Measurements from ENCODE around the gene GPR84.

The GPR84 gene

GRCh38 chr12:54364413-54364812, at the start of gene GPR84:
GPR84 (minus strand) TSS chr12:54364486; CDS start chr12:54363851, 635 bp downstream.
- no peak for DNase-seq (ENCODE audit: extremely low read depth in 1 of 2, low read depth in 1 of 2)

GRCh38 chr12:54413284-54414190, 49.3 kb upstream of the GPR84 start:
- DNase-seq (ENCODE audit: extremely low read depth in 1 of 2, low read depth in 1 of 2): peak; percentile 63 to 77

DNA sequence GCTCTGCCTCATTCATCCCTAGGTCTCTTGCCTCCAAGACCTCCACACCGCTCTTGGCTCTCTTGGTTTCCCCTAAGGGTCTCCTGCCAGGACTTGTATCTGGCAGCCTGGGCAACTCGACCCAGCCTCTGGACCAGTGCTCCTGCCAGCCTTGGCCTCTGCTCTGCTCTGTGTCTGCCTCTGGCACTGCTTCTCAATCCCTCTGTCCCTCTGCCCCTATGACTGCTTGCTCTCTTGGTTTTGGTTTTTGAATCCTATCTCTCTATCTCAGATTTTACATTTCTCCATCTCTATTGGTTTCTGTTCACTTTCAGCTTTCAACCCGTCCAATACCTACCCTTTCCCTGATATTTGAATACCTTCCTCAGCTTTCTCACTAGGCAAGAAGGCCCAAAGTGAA, 48.5 kb upstream of the GPR84 start:
- DNase-seq (ENCODE audit: extremely low read depth in 1 of 2, low read depth in 1 of 2): no peak

DNA sequence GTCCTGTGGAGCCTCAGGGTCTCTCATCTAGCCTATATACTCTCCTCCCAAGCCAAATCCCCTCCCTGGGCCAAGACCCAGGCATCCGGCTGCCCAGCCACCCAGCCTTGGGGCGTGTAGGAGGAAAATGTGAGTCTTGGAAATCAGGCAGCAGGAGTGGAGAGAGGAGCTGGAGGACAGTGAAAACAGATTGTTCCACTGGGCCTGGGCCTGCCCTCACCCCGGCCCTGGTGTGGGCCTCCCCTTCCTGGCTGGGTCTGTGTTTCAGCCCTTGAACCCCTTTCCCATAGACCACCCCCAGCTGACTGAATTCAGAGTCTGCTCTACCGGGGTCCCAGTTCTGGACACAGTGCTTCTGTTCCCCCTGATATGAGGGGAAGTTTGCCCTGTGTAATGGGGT, 48.1 kb upstream of the GPR84 start:
- DNase-seq (ENCODE audit: extremely low read depth in 1 of 2, low read depth in 1 of 2): no peak

GRCh38 chr12:54411391-54412241, 47.3 kb upstream of the GPR84 start:
- no peak for DNase-seq (ENCODE audit: extremely low read depth in 1 of 2, low read depth in 1 of 2)

GRCh38 chr12:54409267-54409666, 45.0 kb upstream of the GPR84 start:
- no peak for DNase-seq (ENCODE audit: extremely low read depth in 1 of 2, low read depth in 1 of 2)

- DNase-seq (ENCODE audit: extremely low read depth in 1 of 2, low read depth in 1 of 2): no peak
Observed at GRCh38 chr12:54407183-54407905, 43.1 kb upstream of the GPR84 start.

- DNase-seq (ENCODE audit: extremely low read depth in 1 of 2, low read depth in 1 of 2): no peak
Observed at GRCh38 chr12:54405573-54405972, 41.3 kb upstream of the GPR84 start.

DNA sequence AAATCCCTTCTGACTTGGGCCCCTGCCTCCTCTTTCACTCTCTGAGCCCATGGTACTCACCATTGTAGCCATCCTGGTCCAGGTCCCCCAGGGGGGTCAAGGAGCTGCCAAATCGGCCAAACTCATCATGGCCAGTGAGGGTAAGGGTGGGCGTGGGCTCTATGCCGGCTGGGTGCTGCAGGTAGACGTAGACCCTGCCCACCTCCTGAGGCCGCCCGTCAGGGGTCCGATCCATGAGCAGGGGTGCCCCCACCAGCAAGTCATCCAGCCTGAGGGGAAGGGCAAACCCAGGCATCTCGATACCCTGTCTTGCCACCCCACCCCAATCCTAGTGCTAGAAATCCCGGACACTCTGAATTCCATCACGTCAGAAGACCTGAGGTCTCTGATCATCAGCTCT, 40.8 kb upstream of the GPR84 start:
- no peak for DNase-seq (ENCODE audit: extremely low read depth in 1 of 2, low read depth in 1 of 2)

DNA sequence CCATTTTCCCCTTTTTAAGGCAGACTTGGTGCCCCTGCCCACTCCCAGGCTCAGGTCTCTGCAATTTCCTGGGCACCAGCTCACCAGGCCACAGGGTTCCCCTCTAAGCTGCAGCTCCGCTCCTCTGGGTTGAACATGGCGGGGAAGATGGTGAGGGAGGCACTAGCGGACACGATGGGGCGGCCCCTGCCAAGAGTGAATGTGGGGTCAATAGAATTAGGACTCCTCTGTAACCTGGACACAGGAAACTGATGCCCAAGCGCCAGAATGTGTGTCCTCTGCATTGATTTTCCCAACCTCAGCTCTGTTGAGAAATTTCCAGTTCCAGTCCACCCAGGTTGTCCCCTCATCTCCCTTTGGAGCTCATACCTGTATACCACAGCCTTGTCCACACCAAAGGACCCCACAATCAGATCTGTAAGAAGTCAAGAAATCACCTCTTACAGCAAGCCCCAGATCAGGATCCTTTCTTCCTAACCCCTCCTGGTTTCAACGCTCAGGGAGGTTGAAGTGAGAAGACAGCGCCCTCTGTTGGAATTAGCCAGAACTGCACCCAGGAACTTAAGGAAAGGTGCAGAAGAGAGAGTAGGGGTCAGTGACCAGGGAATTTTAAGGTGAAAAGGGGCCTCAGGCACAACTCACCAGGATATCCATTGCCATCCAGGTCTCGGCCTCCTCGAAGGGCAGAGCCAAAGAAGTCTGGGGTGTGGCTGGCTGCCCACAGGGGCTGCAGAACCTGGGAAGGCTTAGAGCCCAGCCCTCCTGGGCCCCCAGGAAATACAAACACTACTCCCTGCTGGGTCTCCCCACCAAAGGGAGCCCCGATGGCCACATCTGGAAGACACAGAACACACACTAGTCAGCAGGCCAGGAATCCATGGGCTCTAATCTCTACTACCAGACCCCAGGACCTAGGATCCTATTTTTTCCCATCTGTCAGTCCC, 40.0 kb upstream of the GPR84 start:
- peak in 1 of 2 donors; percentile 38 for DNase-seq (ENCODE audit: extremely low read depth in 1 of 2, low read depth in 1 of 2)

DNA sequence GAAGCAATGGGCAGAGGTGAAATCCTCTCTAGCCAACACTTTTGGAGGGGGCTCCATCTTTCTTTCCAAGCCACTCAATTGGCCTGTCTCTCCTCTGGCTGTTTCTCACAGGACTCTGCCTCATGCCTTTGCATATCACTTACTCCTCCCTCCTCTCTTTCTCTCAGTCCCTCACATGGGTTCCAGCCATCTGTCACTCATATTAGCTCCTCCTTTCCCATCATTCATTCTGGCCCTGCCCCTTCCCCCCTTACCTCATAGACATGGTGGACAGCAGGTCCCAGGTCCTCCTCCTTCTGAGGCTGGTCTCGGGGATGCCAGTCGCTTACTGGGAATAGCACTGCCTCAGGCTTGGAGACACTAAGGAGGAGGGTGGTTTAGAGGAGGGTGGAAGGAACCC, 36.8 kb upstream of the GPR84 start:
- DNase-seq (ENCODE audit: extremely low read depth in 1 of 2, low read depth in 1 of 2): no peak

GRCh38 chr12:54398995-54399793, 34.9 kb upstream of the GPR84 start:
- DNase-seq (ENCODE audit: extremely low read depth in 1 of 2, low read depth in 1 of 2): peak; percentile 70 to 74

DNA sequence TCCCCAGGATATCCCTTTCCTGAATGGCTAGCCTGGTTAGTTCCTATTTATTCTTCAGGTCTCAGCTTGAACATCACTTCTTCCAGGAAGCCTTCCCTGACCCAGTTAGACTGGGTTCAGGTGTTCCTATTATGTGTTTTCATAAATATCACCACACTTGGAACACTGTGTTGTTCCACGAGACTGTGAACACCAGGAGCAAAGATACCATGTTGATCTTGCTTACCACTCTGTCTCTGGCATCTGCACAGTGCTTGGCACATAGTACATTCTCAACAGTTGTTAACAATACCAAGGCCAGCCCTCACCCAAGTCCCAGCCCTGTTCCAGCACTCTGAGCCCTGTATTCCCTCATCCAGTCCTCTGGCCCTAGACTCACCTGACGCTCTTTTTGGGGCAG, 33.9 kb upstream of the GPR84 start:
- DNase-seq (ENCODE audit: extremely low read depth in 1 of 2, low read depth in 1 of 2): no peak

DNA sequence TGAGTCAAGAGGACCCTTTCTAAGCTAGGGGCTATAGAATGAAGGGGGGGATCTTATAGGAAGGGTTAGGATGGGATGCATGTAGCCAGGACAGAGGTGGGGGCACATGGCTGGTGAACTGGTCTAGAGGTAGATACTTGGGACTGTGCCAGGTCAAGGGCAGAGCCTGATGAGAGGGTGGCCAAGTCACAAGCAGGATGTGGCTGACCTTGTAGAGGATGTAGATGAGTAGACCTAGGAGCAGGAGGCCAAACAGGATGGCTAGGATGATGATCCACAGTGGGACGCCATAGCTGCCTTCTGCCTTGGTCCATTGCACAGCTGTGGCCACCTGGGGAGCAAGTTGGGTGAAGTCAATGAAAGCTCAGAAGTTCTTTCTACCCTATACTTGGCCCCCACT, 32.9 kb upstream of the GPR84 start:
- DNase-seq (ENCODE audit: extremely low read depth in 1 of 2, low read depth in 1 of 2): no peak

DNA sequence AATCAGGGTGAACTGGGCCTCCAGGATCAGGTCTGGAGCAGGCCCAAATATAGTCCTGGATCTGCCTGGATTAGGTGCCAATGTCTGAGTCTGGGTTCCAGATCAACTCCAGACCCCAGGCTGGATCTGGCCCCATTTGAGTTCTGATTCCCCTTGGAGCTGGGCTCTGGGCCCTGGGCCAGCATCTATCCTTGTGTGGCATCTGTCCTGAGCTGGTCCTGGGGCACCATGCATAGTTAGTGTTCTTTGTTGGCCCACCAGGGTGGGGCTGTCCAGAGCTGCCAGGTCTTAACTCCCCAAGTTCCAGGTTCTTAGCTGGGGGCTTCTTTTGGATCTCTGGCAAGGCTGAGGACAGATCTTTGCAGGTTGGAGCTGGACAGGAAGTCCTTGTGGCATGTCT, 31.3 kb upstream of the GPR84 start:
- no peak for DNase-seq (ENCODE audit: extremely low read depth in 1 of 2, low read depth in 1 of 2)

- DNase-seq (ENCODE audit: extremely low read depth in 1 of 2, low read depth in 1 of 2): no peak
Observed at GRCh38 chr12:54394986-54395385, 30.7 kb upstream of the GPR84 start.

GRCh38 chr12:54394281-54394719, 30.0 kb upstream of the GPR84 start:
- no peak for DNase-seq (ENCODE audit: extremely low read depth in 1 of 2, low read depth in 1 of 2)

GRCh38 chr12:54393743-54394142, 29.5 kb upstream of the GPR84 start:
- DNase-seq (ENCODE audit: extremely low read depth in 1 of 2, low read depth in 1 of 2): no peak

DNA sequence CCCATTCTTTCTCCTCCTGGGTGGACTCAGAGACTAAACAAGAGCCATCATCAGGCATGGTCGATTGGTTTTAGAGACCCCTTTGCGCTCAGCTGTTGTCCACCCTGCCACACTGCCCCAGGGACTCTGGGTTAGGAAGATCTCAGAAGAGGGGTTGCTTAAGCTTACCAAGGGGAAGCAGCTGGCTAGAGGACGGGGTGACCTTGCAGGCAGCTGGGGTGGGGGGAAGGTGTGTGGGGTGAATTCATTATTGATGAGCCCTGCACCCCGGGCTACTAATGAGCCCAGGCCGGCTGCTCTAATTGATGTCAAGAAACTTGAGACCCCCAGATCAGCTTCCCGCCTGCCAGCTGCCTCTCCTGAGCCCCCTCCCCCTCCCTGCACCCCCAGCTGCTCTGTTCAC, 28.9 kb upstream of the GPR84 start:
- DNase-seq (ENCODE audit: extremely low read depth in 1 of 2, low read depth in 1 of 2): no peak

All from activated CD8-positive, alpha-beta memory T cell treated with anti-CD3 and anti-CD28 coated beads for 1 hour (primary cell).